GM23338 (cell line): ENCODE results near the gene SLC7A4. TPM values are rescaled to one million over a fixed set of nuclear protein-coding genes. Genes with fewer than 3 reads are reported as not detected.
A peak's percentile ranks its signal among the peaks of the same experiment; 100 is the strongest.

ENCODE experiments used
- ATAC-seq: fragments of 200-7000 bp; cut with Tn5 transposase; 3 replicates; pipeline ENCODE4 v1.9.1; 2020
- DNase-seq: peaks from one replicate; pipeline ENCODE4 v3.0.0-alpha.2; 2015; ENCODE audit warnings: low spot score
- H2AFZ ChIP-seq: fragments of 200-600 bp; sonication (generic); 2 replicates; pipeline ENCODE4 v1.8.0; 2016; ENCODE audit warnings: antibody characterized with exemption, mild to moderate bottlenecking, moderate library complexity
- H3F3A ChIP-seq: fragments of 200-600 bp; sonication (generic); replicated peaks from 2 replicates; pipeline ENCODE4 v1.8.0; 2017; ENCODE audit warnings: antibody characterized with exemption, mixed run types, low read depth
- H3K27ac ChIP-seq: fragments of 200-600 bp; sonication (generic); 2 replicates; pipeline ENCODE4 v1.6.1; 2016; ENCODE audit warnings: low read depth
- H3K27me3 ChIP-seq: fragments of 200-600 bp; sonication (generic); 2 replicates; pipeline ENCODE4 v1.8.0; 2016; ENCODE audit warnings: mild to moderate bottlenecking, mixed run types, moderate library complexity; ENCODE audit not compliant: insufficient read depth
- H3K36me3 ChIP-seq: fragments of 200-600 bp; sonication (generic); 2 replicates; pipeline ENCODE4 v1.8.0; 2016; ENCODE audit warnings: mild to moderate bottlenecking; ENCODE audit not compliant: insufficient read depth
- H3K4me1 ChIP-seq: fragments of 200-600 bp; sonication (generic); 2 replicates; pipeline ENCODE4 v1.8.0; 2016; ENCODE audit warnings: mild to moderate bottlenecking, moderate library complexity; ENCODE audit not compliant: insufficient read depth
- H3K4me2 ChIP-seq: fragments of 200-600 bp; sonication (generic); 2 replicates; pipeline ENCODE4 v1.7.1; 2017; ENCODE audit warnings: mixed run types
- H3K4me3 ChIP-seq: fragments of 200-600 bp; sonication (generic); 2 replicates; pipeline ENCODE4 v1.6.1; 2016; ENCODE audit warnings: mixed run types
- H3K79me2 ChIP-seq: fragments of 200-600 bp; sonication (generic); replicated peaks from 2 replicates; pipeline ENCODE4 v1.8.0; 2017; ENCODE audit warnings: mild to moderate bottlenecking; ENCODE audit not compliant: insufficient read depth
- H3K9me2 ChIP-seq: fragments of 200-600 bp; sonication (generic); 2 replicates; pipeline ENCODE4 v1.8.0; 2017; ENCODE audit not compliant: insufficient read depth
- H4K20me1 ChIP-seq: fragments of 200-600 bp; sonication (generic); replicated peaks from 2 replicates; pipeline ENCODE4 v1.8.0; 2017; ENCODE audit warnings: mild to moderate bottlenecking; ENCODE audit not compliant: insufficient read depth
- H3K27ac Mint-ChIP-seq: 2 replicates; pipeline ENCODE4 v1.8.0; 2020; ENCODE audit warnings: inconsistent platforms, mild to moderate bottlenecking, moderate library complexity, mixed read lengths
- H3K27me3 Mint-ChIP-seq: 3 replicates; pipeline ENCODE4 v1.8.0; 2022; ENCODE audit warnings: low read depth, mild to moderate bottlenecking, moderate library complexity, mixed read lengths, inconsistent platforms; ENCODE audit not compliant: insufficient read depth, poor library complexity
- H3K36me3 Mint-ChIP-seq: 3 replicates; pipeline ENCODE4 v1.8.0; 2021; ENCODE audit warnings: low read depth, mild to moderate bottlenecking, inconsistent platforms, moderate library complexity, mixed read lengths
- H3K4me1 Mint-ChIP-seq: 3 replicates; pipeline ENCODE4 v1.8.0; 2020; ENCODE audit warnings: mild to moderate bottlenecking, inconsistent platforms, mixed read lengths
- H3K4me3 Mint-ChIP-seq: 3 replicates; pipeline ENCODE4 v1.8.0; 2021; ENCODE audit warnings: moderate library complexity, mild to moderate bottlenecking, inconsistent platforms, mixed read lengths
- H3K9me3 Mint-ChIP-seq: 3 replicates; pipeline ENCODE4 v1.8.0; 2020; ENCODE audit warnings: moderate library complexity, mild to moderate bottlenecking, inconsistent platforms, mixed read lengths
- CREB1 ChIP-seq: fragments of 250-450 bp; sonication (Bioruptor Pico); IDR thresholded peaks from 2 replicates; pipeline ENCODE4 v1.5.0; 2020; ENCODE audit warnings: low read depth, mild to moderate bottlenecking, moderate library complexity
- POLR2AphosphoS5 ChIP-seq: IDR thresholded peaks from 2 replicates; pipeline ENCODE4 v1.6.1; 2016; ENCODE audit warnings: antibody characterized with exemption, low read depth
- STAT1 ChIP-seq: IDR thresholded peaks from one replicate; pipeline ENCODE4 v1.6.1; 2016; ENCODE audit warnings: antibody characterized with exemption; ENCODE audit not compliant: unreplicated experiment
- microRNA counts: library from miRNA; unstranded; fragments of <30 nt; microRNA quantifications from one replicate; lab custom pipeline; 2017
- microRNA-seq: library from miRNA; unstranded; fragments of <30 nt; microRNA quantifications from one replicate; pipeline ENCODE4, GENCODE V29; 2017
- polyA plus RNA-seq: library from polyadenylated mRNA; unstranded; fragments of >200 nt; fragmentation: Nextera tagmentation; extraction: Ambion mirVana; gene quantifications from 2 replicates; pipeline ENCODE4 v1.2.1, GENCODE V29; 2016
- small RNA-seq: library from RNA; depleted of rRNA; stranded (forward); fragments of <200 nt; gene quantifications from one replicate; pipeline ENCODE3, GENCODE V24; 2014; ENCODE audit warnings: low replicate concordance
- total RNA-seq: library from RNA; depleted of rRNA; stranded (reverse); fragments of >200 nt; shearing (Covaris generic); gene quantifications from 2 replicates; pipeline ENCODE4 v1.2.3, GENCODE V29; 2014; rRNA removed

Gene SLC7A4
- total and polyA plus RNA-seq, 2 experiments from 2014 or later, result 0.07 to 0.44 TPM

DNA sequence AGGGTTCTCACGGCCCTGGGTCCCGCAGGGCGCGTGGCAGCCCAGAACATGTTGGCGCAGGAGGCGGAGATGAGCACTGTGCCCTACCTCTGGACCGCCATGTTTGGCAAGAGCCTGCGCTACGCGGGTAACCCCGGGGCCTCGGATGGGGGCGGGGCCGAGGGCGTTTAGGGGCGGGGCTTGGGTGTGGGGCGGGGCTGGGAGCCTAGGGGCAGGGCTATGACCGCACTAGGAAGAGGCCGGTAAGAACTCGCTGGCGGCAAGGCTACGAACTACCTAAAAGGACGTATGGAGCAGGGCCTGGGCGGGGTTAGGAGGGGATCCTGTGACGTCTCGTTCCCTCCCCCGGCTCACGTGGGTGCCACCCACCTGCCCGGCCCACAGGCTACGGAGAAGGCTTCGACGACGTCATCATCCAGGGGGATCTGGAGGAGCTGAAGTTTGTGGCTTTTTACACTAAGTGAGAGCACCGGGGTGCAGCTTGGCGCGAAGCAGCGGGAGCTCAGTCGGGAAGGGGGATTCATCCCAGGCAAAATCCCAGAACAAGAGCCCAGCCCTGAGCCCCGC, 53.0 kb downstream of the SLC7A4 start:
- H3F3A ChIP-seq, result no peaks in the 10 kb centered on the region
- Mint-ChIP-seq H3K27ac (peak overlapping the region; percentile 90), H3K9me3 (peaks cover 20% of the 10 kb centered on the region), H3K27me3 (peaks cover 34% of the 10 kb centered on the region), H3K36me3 (peaks cover 6% of the 10 kb centered on the region; the same call in 1 of the 3 replicates), H3K4me1 (peaks cover 15% of the 10 kb centered on the region), H3K4me3 (peak overlapping the region; percentile 74)
- no peaks in the 10 kb centered on the region for H4K20me1 ChIP-seq
- H3K27ac ChIP-seq, result no peak overlapping the region
- H3K79me2 ChIP-seq, result no peaks in the 10 kb centered on the region
- 0 out of 2 replicates have a peak, but pooled peaks cover 6% of the 10 kb centered on the region for H3K9me2 ChIP-seq
- H3K4me1 ChIP-seq, result peaks cover 11% of the 10 kb centered on the region; the same call in 1 of the 2 replicates
- H3K27me3 ChIP-seq, result no peaks in the 10 kb centered on the region
- DNase-seq (peak; percentile 100), ATAC-seq (peak; percentile 83)
- H3K36me3 ChIP-seq, result no peaks in the 10 kb centered on the region; the same call in 1 of the 2 replicates
- peak overlapping the region; percentile 82 for H3K4me2 ChIP-seq
- H2AFZ ChIP-seq, result peak overlapping the region; percentile 98
- TF ChIP-seq CREB1 (CRISPR knock-in tag), result peak; percentile 91
- peak; percentile 75 for TF ChIP-seq POLR2AphosphoS5
- TF ChIP-seq STAT1, result no peak
- peak overlapping the region; percentile 55 for H3K4me3 ChIP-seq

MicroRNAs encoded within 50 kb of the gene (microRNA counts, 767-probe panel; counts per million panel counts)
- microRNA hsa-miR-649 (lab: Ali Mortazavi, UCI), result not detected

Small RNA genes lying within 50 kb of the gene (microRNA-seq; reads per million reads assigned to microRNA genes)
- gene MIR649, result not detected

Small RNA genes lying within 50 kb of the gene (small RNA-seq; reads per million reads assigned to genes)
- gene MIR649, result not detected

Other genes with a start within 250 kb of the SLC7A4 start
- 37.2 and 38.1 TPM in 2 replicates for gene PI4KA, start 173.8 kb downstream of the SLC7A4 start, total RNA-seq
- 13.0 and 17.1 TPM in 2 replicates for gene PI4KA, start 173.8 kb downstream of the SLC7A4 start, polyA plus RNA-seq
- gene SNAP29, start 173.6 kb downstream of the SLC7A4 start, total RNA-seq, result 8.2 and 10.2 TPM in 2 replicates
- gene SNAP29, start 173.6 kb downstream of the SLC7A4 start, polyA plus RNA-seq, result 20.8 and 22.9 TPM in 2 replicates
- gene CRKL, start 115.2 kb downstream of the SLC7A4 start, total RNA-seq, result 97.6 and 104 TPM in 2 replicates
- gene CRKL, start 115.2 kb downstream of the SLC7A4 start, polyA plus RNA-seq, result 39.5 and 40.7 TPM in 2 replicates
- gene AIFM3, start 65.3 kb downstream of the SLC7A4 start, total RNA-seq, result 0.45 and 1.7 TPM in 2 replicates
- gene AIFM3, start 65.3 kb downstream of the SLC7A4 start, polyA plus RNA-seq, result 1.4 and 1.5 TPM in 2 replicates
- gene LZTR1, start 50.3 kb downstream of the SLC7A4 start, total RNA-seq, result 39.9 and 41.1 TPM in 2 replicates
- 7.7 and 9.2 TPM in 2 replicates for gene LZTR1, start 50.3 kb downstream of the SLC7A4 start, polyA plus RNA-seq
- gene THAP7, start 30.4 kb downstream of the SLC7A4 start, total RNA-seq, result 25.9 and 38.8 TPM in 2 replicates
- 20.4 and 21.8 TPM in 2 replicates for gene THAP7, start 30.4 kb downstream of the SLC7A4 start, polyA plus RNA-seq
- not detected in 2 replicates for gene P2RX6, start 17.4 kb downstream of the SLC7A4 start, total RNA-seq
- not detected in 2 replicates for gene P2RX6, start 17.4 kb downstream of the SLC7A4 start, polyA plus RNA-seq
- not detected in 2 replicates for gene LRRC74B, start 13.4 kb upstream of the SLC7A4 start, total RNA-seq
- gene LRRC74B, start 13.4 kb upstream of the SLC7A4 start, polyA plus RNA-seq, result not detected in 2 replicates